ENCODE results near the gene EPS15. TPM values are rescaled to one million over a fixed set of nuclear protein-coding genes. Genes with fewer than 3 reads are reported as not detected.

EPS15 gene
- total RNA-seq, 2 donors from 2014 or later = 50.0 to 54.7 TPM

GRCh38 chr1:51551848-51552296 is 32.8 kb upstream of the EPS15 start:
- H3K4me3 ChIP-seq = no peak overlapping the region
- TF ChIP-seq CTCF (IDR thresholded peaks at IDR 0.05) = no peak
- H3K27ac ChIP-seq = no peak overlapping the region
- H3K4me1 ChIP-seq = no peaks in the 10 kb centered on the region
- no peaks in the 10 kb centered on the region for H3K36me3 ChIP-seq
- H3K27me3 ChIP-seq = no peaks in the 10 kb centered on the region
- H3K9me3 ChIP-seq = no peaks in the 10 kb centered on the region
- no peak for DNase-seq (ENCODE audit: low spot score)

GRCh38 chr1:51551081-51551480 is 32.0 kb upstream of the EPS15 start:
- no peaks in the 10 kb centered on the region for H3K9me3 ChIP-seq
- no peak for TF ChIP-seq CTCF (IDR thresholded peaks at IDR 0.05)
- H3K36me3 ChIP-seq = no peaks in the 10 kb centered on the region
- no peak for DNase-seq (ENCODE audit: low spot score)
- no peaks in the 10 kb centered on the region for H3K27me3 ChIP-seq
- H3K4me3 ChIP-seq = no peak overlapping the region
- no peak overlapping the region for H3K27ac ChIP-seq
- no peaks in the 10 kb centered on the region for H3K4me1 ChIP-seq

DNA sequence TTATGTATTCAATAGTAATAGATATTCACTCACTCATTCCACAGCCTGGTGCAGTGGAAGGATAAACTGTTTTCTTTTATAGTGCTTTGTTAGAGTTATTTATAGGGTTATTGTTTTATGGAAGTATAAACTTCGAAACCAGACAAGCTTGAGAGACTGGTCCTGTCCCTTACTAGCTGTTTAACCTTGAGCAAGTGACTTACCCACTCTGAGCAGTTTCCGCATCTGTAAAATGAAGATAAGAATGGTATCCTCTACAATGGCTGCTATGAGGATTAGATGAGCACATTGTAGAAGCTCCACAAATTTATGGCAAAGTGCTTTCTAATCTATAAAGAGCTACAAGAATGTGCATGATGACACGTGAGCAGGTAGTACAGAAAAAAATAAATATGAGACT is 30.8 kb upstream of the EPS15 start:
- no peak for TF ChIP-seq CTCF (IDR thresholded peaks at IDR 0.05)
- no peak overlapping the region for H3K4me3 ChIP-seq
- no peaks in the 10 kb centered on the region for H3K27me3 ChIP-seq
- no peak overlapping the region for H3K27ac ChIP-seq
- no peak for DNase-seq (ENCODE audit: low spot score)
- no peaks in the 10 kb centered on the region for H3K9me3 ChIP-seq
- no peaks in the 10 kb centered on the region for H3K4me1 ChIP-seq
- H3K36me3 ChIP-seq = no peaks in the 10 kb centered on the region

GRCh38 chr1:51549016-51549619 is 30.1 kb upstream of the EPS15 start:
- Histone ChIP-seq H3K4me1 (no peaks in the 10 kb centered on the region), H3K27ac (no peak overlapping the region), H3K27me3 (no peaks in the 10 kb centered on the region), H3K36me3 (no peaks in the 10 kb centered on the region), H3K4me3 (no peak overlapping the region), H3K9me3 (no peaks in the 10 kb centered on the region)
- DNase-seq (ENCODE audit: low spot score) = no peak
- TF ChIP-seq CTCF (IDR thresholded peaks at IDR 0.05) = no peak

DNA sequence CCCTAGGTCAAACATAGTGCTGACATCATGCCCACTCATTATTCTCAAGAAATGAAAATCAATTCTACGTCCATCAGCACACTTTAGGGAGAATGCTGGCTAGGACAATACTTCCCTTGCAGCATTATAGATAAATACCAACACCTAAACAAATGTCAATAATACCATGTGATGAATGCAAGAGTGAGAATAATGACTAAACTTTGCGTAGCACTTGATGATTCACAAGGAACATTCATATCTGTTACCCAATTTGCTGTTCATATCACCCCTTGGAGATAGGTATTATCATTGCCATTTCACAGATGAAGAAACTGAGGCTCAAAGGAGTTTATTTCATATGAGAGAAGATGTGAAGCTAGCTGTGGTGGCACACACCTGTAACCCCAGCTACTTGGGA is 24.8 kb upstream of the EPS15 start:
- H3K4me1 ChIP-seq = no peaks in the 10 kb centered on the region
- H3K4me3 ChIP-seq = no peak overlapping the region
- H3K27ac ChIP-seq = no peak overlapping the region
- no peak for DNase-seq (ENCODE audit: low spot score)
- no peaks in the 10 kb centered on the region for H3K27me3 ChIP-seq
- H3K9me3 ChIP-seq = no peaks in the 10 kb centered on the region
- H3K36me3 ChIP-seq = no peaks in the 10 kb centered on the region
- no peak for TF ChIP-seq CTCF (IDR thresholded peaks at IDR 0.05)

All from right atrium auricular region (tissue), 2 donors.